ENCODE results near the gene ZNRF1. TPM values are rescaled to one million over a fixed set of nuclear protein-coding genes. Genes with fewer than 3 reads are reported as not detected.

ZNRF1 gene
- total RNA-seq, 2 donors from 2014 or later, result 15.4 to 23.5 TPM

DNA sequence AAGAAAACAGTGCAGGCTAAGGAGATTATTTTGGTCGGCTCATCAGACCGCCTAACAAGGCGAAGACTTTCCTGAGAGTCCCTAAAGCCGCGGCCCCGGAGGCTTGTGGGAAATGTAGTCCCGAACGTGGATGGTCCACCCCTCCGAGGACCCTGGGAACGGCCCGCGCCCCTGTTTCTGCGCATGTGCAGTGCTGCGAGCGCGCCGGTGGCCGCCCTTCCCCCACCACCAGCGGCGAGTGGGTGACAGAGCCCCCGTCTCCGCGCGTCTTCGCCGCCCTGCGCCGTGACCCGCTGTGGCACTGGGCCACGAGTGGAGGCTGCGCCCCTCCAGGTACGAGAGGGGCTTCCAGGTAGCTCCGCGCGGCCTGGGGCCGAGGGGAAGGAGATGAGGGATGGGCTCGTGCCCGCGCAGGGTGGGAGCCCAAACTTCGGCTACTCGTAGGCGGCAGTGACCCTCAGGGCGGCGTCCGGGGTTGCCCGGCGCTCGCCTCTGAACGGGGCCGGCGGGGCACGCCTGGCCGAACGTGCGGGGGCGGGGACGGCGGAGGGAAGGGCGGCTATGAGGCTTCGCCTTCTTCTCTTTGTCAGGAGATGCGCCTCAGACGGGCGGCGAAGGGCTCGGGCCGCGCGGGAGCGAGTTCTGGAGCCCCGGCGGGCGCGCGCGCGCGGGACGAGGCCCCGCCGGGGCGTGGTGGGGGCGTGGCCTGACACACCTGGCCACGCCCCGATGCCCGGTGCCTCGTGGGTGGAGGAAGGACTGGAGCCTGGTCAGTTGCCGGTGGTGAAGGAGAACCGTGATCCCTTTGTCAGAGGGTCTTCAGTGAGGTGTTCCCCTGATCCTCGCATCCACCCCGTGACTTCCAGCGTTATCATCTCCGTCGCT is 149.7 kb downstream of the ZNRF1 start, which contains the start of gene ZFP1:
ZFP1 (plus strand) TSS at position 214 of the 885 bp plus-strand sequence. CDS start 4,428 bp downstream, outside the sequence.
- peak; percentile 98 for DNase-seq (ENCODE audit: low spot score)
- intact Hi-C loops (cut with DNase I), result no loop called here

DNA sequence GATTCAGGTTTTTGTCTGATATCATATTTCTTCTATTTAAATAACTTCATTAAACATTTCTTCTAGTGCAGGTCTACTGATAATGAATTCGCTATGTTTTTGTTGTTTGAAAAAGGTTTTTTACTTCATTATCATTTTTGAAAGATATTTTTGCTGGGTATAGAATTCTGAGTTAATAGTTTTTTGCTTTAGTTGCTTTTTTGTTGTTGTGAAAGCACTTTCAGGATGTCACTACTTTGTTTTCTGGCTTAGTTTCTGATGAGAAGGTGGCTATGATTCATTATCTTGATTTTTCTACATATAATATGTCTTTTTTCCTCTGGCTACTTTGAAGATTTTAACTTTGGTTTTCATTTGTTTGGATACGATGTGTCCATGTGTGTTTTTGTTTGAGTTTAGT is 153.0 kb downstream of the ZNRF1 start:
- intact Hi-C loops (cut with DNase I), result no loop called here

DNA sequence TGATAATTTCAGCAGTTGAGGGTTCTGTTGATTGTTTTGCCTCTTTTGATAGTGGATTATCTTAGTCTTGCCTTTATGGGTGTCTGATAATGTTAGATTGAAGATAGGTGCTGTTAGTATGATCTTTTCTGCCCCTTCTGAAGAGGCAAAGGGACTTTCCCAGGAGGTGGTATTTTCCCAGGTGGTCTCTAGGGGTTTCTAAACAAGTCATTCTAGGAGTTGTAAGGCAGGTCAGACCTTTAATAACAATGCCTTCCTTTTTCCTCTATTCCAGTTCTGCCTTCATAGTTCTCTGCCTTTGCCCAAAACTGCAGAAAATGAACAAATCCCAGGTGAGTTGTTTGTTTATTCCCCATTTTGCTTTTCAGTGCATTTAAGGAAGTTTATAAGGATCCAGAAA is 153.8 kb downstream of the ZNRF1 start:
- DNase-seq (ENCODE audit: low spot score), result no peak
- intact Hi-C loops (cut with DNase I), result no loop called here

More for the DNA sequence above, 153.0 kb downstream of the ZNRF1 start:
- DNase-seq (ENCODE audit: low spot score), result no peak

DNA sequence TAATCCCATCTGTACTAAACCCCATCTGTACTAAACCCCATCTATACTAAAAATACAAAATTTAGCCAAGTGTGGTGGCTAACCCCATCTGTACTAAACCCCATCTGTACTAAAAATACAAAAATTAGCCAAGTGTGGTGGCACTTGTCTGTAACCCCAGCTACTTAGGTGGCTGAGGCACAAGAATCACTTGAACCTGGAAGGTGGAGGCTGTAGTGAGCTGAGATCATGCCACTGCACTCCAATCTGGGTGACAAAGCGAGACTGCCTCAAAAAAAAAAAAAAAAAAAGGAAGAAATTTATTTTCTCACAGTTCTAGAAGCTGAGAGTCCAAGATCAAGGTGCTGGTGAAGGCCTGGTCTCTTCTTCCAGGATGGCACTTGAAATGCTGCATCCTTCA is 161.6 kb downstream of the ZNRF1 start:
- DNase-seq (ENCODE audit: low spot score), result no peak
- intact Hi-C loops (cut with DNase I), result no loop called here

Other genes with a start within 250 kb of the ZNRF1 start
- not detected for gene FA2H, start 224.2 kb upstream of the ZNRF1 start, total RNA-seq
- 10 to 100 TPM; 32.4 to 32.8 TPM for gene WDR59, start 13.9 kb upstream of the ZNRF1 start, total RNA-seq
- 1 to 10 TPM in 1 of 2 donors, under 1 TPM in 1; 0.52 to 2.3 TPM for gene LDHD, start 117.8 kb downstream of the ZNRF1 start, total RNA-seq
- gene ZFP1, start 149.5 kb downstream of the ZNRF1 start, total RNA-seq, result 10 to 100 TPM in 1 of 2 donors, 1 to 10 TPM in 1; 9.1 to 10.2 TPM
- 1 to 10 TPM in 1 of 2 donors, under 1 TPM in 1; 0.79 to 9.1 TPM for gene CTRB2, start 208.1 kb downstream of the ZNRF1 start, total RNA-seq
- gene CTRB1, start 220.0 kb downstream of the ZNRF1 start, total RNA-seq, result 1 to 10 TPM in 1 of 2 donors, not detected in 1; 4.0 TPM

Measured in posterior vena cava (tissue), 2 donors.